Activated CD4-positive, alpha-beta T cell treated with anti-CD3 and anti-CD28 coated beads, Interleukin-2, amount 50 U/mL, for 48 hours (primary cell): ENCODE data around the gene BRD8.
"Not testable (repeated sequence)": the region's sequence is repeated elsewhere in the genome, so short reads cannot be mapped to it uniquely, and the experiment has no call there.

Experiments used
- DNase-seq, 2 experiments: peaks; one replicate each; pipeline ENCODE4 v3.0.0-alpha.2; 2020

Gene BRD8

GRCh38 chr5:138178516-138179276, at the start of gene BRD8, which contains the start of gene KIF20A:
BRD8 (minus strand) TSS chr5:138178630; CDS start chr5:138178614, 16 bp downstream.
KIF20A (plus strand) TSS chr5:138179112; CDS start chr5:138179681, 569 bp downstream.
- peak; percentile 92 to 96 for DNase-seq

- DNase-seq = no peak
Measured at GRCh38 chr5:138226910-138227309, 48.5 kb upstream of the BRD8 start.

GRCh38 chr5:138224712-138225111, 46.3 kb upstream of the BRD8 start:
- DNase-seq = no peak

GRCh38 chr5:138223532-138223931, 45.1 kb upstream of the BRD8 start:
- DNase-seq = no peak

GRCh38 chr5:138216799-138217198, 38.4 kb upstream of the BRD8 start:
- no peak for DNase-seq

- peak; percentile 82 to 90 for DNase-seq
Measured at GRCh38 chr5:138213161-138214029, 35.0 kb upstream of the BRD8 start, which contains the start of gene CDC23. CDC23 (minus strand) TSS chr5:138213323; CDS start chr5:138213312, 11 bp downstream.

- DNase-seq = no peak
Measured at GRCh38 chr5:138212828-138213160, 34.4 kb upstream of the BRD8 start.

GRCh38 chr5:138210985-138211384, 32.6 kb upstream of the BRD8 start:
- no peak for DNase-seq

GRCh38 chr5:138193859-138194258, 15.4 kb upstream of the BRD8 start:
- DNase-seq = not testable (repeated sequence)

GRCh38 chr5:138192826-138193225, 14.4 kb upstream of the BRD8 start:
- no peak for DNase-seq

- no peak for DNase-seq
Measured at GRCh38 chr5:138188626-138189025, 10.2 kb upstream of the BRD8 start.

GRCh38 chr5:138186002-138186447, 7.6 kb upstream of the BRD8 start:
- DNase-seq = no peak

- DNase-seq = no peak
Measured at GRCh38 chr5:138182808-138183207, 4.4 kb upstream of the BRD8 start.

GRCh38 chr5:138180841-138181240, 2.4 kb upstream of the BRD8 start:
- DNase-seq = no peak

- no peak for DNase-seq
Measured at GRCh38 chr5:138180183-138180782, 1.9 kb upstream of the BRD8 start.

- DNase-seq = peak; percentile 10 to 18
Measured at GRCh38 chr5:138179277-138179857, 937 bp upstream of the BRD8 start.

GRCh38 chr5:138177941-138178515, 402 bp downstream of the BRD8 start:
- DNase-seq = peak; percentile 33 to 37

- DNase-seq = no peak
Measured at GRCh38 chr5:138170299-138170698, 8.1 kb downstream of the BRD8 start.

GRCh38 chr5:138169124-138169523, 9.3 kb downstream of the BRD8 start:
- no peak for DNase-seq

- no peak for DNase-seq
Measured at GRCh38 chr5:138163721-138164120, 14.7 kb downstream of the BRD8 start.

- DNase-seq = no peak
Measured at GRCh38 chr5:138160706-138161105, 17.7 kb downstream of the BRD8 start.

- no peak for DNase-seq
Measured at GRCh38 chr5:138159666-138160065, 18.8 kb downstream of the BRD8 start.

GRCh38 chr5:138157626-138158025, 20.8 kb downstream of the BRD8 start:
- no peak for DNase-seq
